ENCODE results near the gene WDR48. TPM values are rescaled to one million over a fixed set of nuclear protein-coding genes. Genes with fewer than 3 reads are reported as not detected.

WDR48 gene
- total RNA-seq, result 10 to 100 TPM; 14.5 to 37.2 (median 31.0) TPM
- 10 to 100 TPM in 1 of 2 donors, 1 to 10 TPM in 1; 8.0 to 11.4 TPM for polyA plus RNA-seq
- long read RNA-seq, donor 1, transcript WDR48-201 (19 exons, 3,707 nt), result major isoform, 24 of 36 reads
- long read RNA-seq, donor 1, partial matches to known transcripts, result 9 of 36 reads
- long read RNA-seq, donor 1, other reads (novel, unspliced or antisense), result 3 of 36 reads
- long read RNA-seq, donor 2, transcript WDR48-201 (19 exons, 3,707 nt), result major isoform, 20 of 31 reads
- long read RNA-seq, donor 2, partial matches to known transcripts, result 8 of 31 reads
- long read RNA-seq, donor 2, other reads (novel, unspliced or antisense), result 3 of 31 reads
- long read RNA-seq, donor 3, transcript WDR48-201 (19 exons, 3,707 nt), result major isoform, 24 of 47 reads
- long read RNA-seq, donor 3, partial matches to known transcripts, result 14 of 47 reads
- long read RNA-seq, donor 3, other reads (novel, unspliced or antisense), result 9 of 47 reads

DNA sequence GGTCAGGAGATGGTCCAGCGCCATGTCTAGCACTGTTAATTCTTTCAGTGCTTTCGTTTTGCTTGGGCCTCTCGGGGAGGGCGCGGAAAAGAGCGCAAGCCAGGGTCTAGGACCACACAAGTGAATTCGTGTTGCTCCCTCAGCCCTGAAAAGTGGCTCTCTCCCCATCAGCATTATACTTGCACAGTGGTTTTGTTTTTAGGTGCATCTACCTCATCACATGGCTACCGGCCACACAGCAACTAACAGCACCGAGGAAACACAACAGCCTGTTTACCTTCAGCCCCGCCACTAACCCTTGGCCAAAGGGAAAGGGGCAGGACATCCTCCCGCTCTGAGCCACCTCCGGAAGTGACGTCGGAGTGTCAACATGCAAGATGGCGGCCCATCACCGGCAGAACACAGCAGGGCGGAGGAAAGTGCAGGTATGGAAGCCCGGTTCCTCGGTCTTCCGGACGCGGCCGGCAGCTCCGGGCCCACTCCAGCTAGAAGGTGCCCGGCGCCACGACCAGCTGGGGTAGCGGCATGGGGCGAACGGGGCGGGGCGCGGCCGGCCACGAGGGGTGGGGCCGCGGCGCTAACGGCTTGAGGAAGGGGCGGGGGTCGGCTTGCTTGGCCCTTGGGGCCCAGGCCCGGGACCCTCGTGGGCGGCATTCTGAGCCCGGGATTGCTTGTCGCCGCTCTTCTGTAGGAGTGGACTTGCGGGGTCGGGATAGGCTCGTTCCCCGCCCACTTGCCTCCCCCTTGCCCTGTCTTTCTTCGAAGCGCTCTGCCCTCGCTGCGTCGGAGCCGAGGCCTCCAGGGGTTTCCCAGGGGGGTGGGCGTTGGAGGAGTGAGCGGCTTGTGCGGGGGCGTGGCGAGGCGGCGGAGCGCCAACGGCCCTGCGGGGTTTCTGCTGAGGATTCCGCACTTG lies at the start of gene WDR48, which contains the start of gene SCN11A:
TSS of gene WDR48 (plus strand) at position 368 of the 913 bp plus-strand sequence. CDS start at position 378, 10 bp downstream.
TSS of gene SCN11A (minus strand) at position 296 of the 913 bp plus-strand sequence. CDS start 101,582 bp downstream, outside the sequence.
- Histone ChIP-seq H3K4me1 (peaks cover 2 to 39% (median 23%) of the 10 kb centered on the region in 9 donors), H3K4me3 (peak within 1 kb of the TSS; percentile 78 to 99 (median 97)), H3K27me3 (no peaks in the 10 kb centered on the region), H3K36me3 (no peaks in the 10 kb centered on the region), H3K9me3 (no peaks in the 10 kb centered on the region), H3K27ac (peak within 1 kb of the TSS; percentile 14 to 94 (median 84))
- peak; percentile 90 to 97 for DNase-seq
- ATAC-seq, result peak; percentile 99 to 100 (median 99)
- intact Hi-C loops (cut with DNase I), result loop anchor here in 1 of 10 donors (5.0 kb wide), 1 partner anchor 50 kb away; no protein-coding TSS in a partner anchor
- TF ChIP-seq, protein P1, sequence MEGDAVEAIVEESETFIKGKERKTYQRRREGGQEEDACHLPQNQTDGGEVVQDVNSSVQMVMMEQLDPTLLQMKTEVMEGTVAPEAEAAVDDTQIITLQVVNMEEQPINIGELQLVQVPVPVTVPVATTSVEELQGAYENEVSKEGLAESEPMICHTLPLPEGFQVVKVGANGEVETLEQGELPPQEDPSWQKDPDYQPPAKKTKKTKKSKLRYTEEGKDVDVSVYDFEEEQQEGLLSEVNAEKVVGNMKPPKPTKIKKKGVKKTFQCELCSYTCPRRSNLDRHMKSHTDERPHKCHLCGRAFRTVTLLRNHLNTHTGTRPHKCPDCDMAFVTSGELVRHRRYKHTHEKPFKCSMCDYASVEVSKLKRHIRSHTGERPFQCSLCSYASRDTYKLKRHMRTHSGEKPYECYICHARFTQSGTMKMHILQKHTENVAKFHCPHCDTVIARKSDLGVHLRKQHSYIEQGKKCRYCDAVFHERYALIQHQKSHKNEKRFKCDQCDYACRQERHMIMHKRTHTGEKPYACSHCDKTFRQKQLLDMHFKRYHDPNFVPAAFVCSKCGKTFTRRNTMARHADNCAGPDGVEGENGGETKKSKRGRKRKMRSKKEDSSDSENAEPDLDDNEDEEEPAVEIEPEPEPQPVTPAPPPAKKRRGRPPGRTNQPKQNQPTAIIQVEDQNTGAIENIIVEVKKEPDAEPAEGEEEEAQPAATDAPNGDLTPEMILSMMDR (IDR thresholded peaks at IDR 0.05), result no peak
- WGBS, 2 donors, result 1% methylated on average over 67 to 68 of the region's 68 CpGs

- no peaks in the 10 kb centered on the region for H3K36me3 ChIP-seq
- peaks cover 0 to 14% (median 0%) of the 10 kb centered on the region in 11 donors for H3K9me3 ChIP-seq
- H3K4me3 ChIP-seq, result no peak overlapping the region
- ATAC-seq (no peak), DNase-seq (no peak)
- no peaks in the 10 kb centered on the region for H3K4me1 ChIP-seq
- intact Hi-C loops (cut with DNase I), result no loop called here
- TF ChIP-seq, protein P1 (IDR thresholded peaks at IDR 0.05), result no peak
- WGBS, 2 donors, result 43 to 48% methylated on average over 2 of the region's 2 CpGs
- H3K27me3 ChIP-seq, result peaks cover 0 to 4% (median 0%) of the 10 kb centered on the region in 7 donors
- H3K27ac ChIP-seq, result no peak overlapping the region
Measured at GRCh38 chr3:39005295-39005694, 46.5 kb upstream of the WDR48 start.

- no peak for DNase-seq
- intact Hi-C loops (cut with DNase I), result no loop called here
- TF ChIP-seq, protein P1 (IDR thresholded peaks at IDR 0.05), result no peak
- H3K36me3 ChIP-seq, result no peaks in the 10 kb centered on the region
- no peak overlapping the region for H3K4me3 ChIP-seq
- WGBS, 2 donors, result 46 to 53% methylated on average over 2 of the region's 2 CpGs
- peaks cover 0 to 14% (median 0%) of the 10 kb centered on the region in 11 donors for H3K9me3 ChIP-seq
- no peaks in the 10 kb centered on the region for H3K4me1 ChIP-seq
- no peak for ATAC-seq
- peaks cover 0 to 4% (median 0%) of the 10 kb centered on the region in 7 donors for H3K27me3 ChIP-seq
- H3K27ac ChIP-seq, result no peak overlapping the region
Measured at GRCh38 chr3:39011191-39011736, 40.6 kb upstream of the WDR48 start.

Measured in heart right ventricle (tissue), 16 donors.